HepG2 (cell line): Measurements from ENCODE around the gene PDSS2. TPM values are rescaled to one million over a fixed set of nuclear protein-coding genes. Genes with fewer than 3 reads are reported as not detected.

Experiments used
- ATAC-seq: fragments of 200-7000 bp; cut with Tn5 transposase; 3 replicates; pipeline ENCODE4 v1.9.1; 2020; ENCODE audit warnings: mild to moderate bottlenecking, moderate library complexity
- BruUV-seq: library from RNA; stranded (reverse); fragments of 400-500 nt; replicated peaks from 2 replicates; lab custom pipeline; 2021; lab: Mats Ljungman, UMichigan
- CTCF ChIA-PET: fragments of 300-600 bp; formaldehyde crosslinking; extraction: SDS; loops from one replicate; lab custom pipeline; 2021; ENCODE audit warnings: low total read pairs, inconsistent platforms, low intra/inter-chr PET ratio; lab: Yijun Ruan, JAX
- POLR2A ChIA-PET: fragments of 350-600 bp; sonication (Branson Sonifier 250); formaldehyde crosslinking; loops from one replicate; lab custom pipeline; 2020; ENCODE audit warnings: antibody characterized with exemption, inconsistent platforms; lab: Yijun Ruan, JAX
- DNase-seq: peaks from one replicate; pipeline ENCODE4 v3.0.0-alpha.2; 2015; ENCODE audit warnings: low spot score
- FAIRE-seq: peaks from 3 replicates; lab custom pipeline; 2011; peaks lifted over from hg19 to GRCh38; lab: Jason Lieb, UNC
- H2AFZ ChIP-seq: one replicate; pipeline ENCODE4 v1.6.1; 2011; ENCODE audit warnings: low read length, inconsistent platforms
- H3K27ac ChIP-seq: fragments of 300-600 bp; 3 replicates; pipeline ENCODE4 v1.8.0; 2011; ENCODE audit warnings: mixed run types, mild to moderate bottlenecking, mixed read lengths, low read length, inconsistent platforms; ENCODE audit not compliant: insufficient read depth; ENCODE audit errors: extremely low read length
- H3K27me3 ChIP-seq, 2 experiments: fragments of 200-600 bp in 1 of 2; 2 replicates in 1 of 2; 3 replicates in 1 of 2; pipeline versions ENCODE4 v1.6.0 to v1.8.0; 2011; ENCODE audit warnings: low read length in 2 of 2, mild to moderate bottlenecking in 2 of 2, moderate library complexity in 2 of 2, inconsistent platforms in 1 of 2; ENCODE audit not compliant: insufficient read depth in 2 of 2, control insufficient read depth in 1 of 2
- H3K36me3 ChIP-seq, 2 experiments: fragments of 200-600 bp in 1 of 2; replicated peaks in 1 of 2; 2 replicates in 1 of 2; 3 replicates in 1 of 2; pipeline versions ENCODE4 v1.5.1 to v1.8.0; 2011; ENCODE audit warnings: low read length in 2 of 2, inconsistent platforms in 1 of 2; ENCODE audit not compliant: insufficient read depth in 2 of 2, control insufficient read depth in 1 of 2
- H3K4me1 ChIP-seq: 2 replicates; pipeline ENCODE4 v1.5.1; 2012; ENCODE audit warnings: low read length, inconsistent platforms; ENCODE audit not compliant: insufficient read depth
- H3K4me2 ChIP-seq: 2 replicates; pipeline ENCODE4 v1.6.0; 2011; ENCODE audit warnings: low read depth, low read length, inconsistent platforms
- H3K4me3 ChIP-seq, 3 experiments: fragments of 200-600 bp in 1 of 3; sonication (generic), shearing (Covaris generic) in 1 of 3; replicated peaks in 1 of 3; 2 replicates each; pipeline ENCODE4 v1.5.1; 2011 to 2016; ENCODE audit warnings: low read length in 3 of 3, inconsistent platforms in 2 of 3, low read depth in 2 of 3, mild to moderate bottlenecking in 2 of 3, control low read depth in 1 of 3, mixed read lengths in 1 of 3; ENCODE audit not compliant: insufficient read depth in 1 of 3
- H3K79me2 ChIP-seq: one replicate; pipeline ENCODE4 v1.6.1; 2011; ENCODE audit warnings: low read length, inconsistent platforms; ENCODE audit not compliant: insufficient read depth
- H3K9ac ChIP-seq: 2 replicates; pipeline ENCODE4 v1.6.0; 2011; ENCODE audit warnings: mild to moderate bottlenecking, low read depth, low read length, inconsistent platforms; ENCODE audit not compliant: insufficient read depth
- H3K9me3 ChIP-seq: 2 replicates; pipeline ENCODE4 v1.5.1; 2012; ENCODE audit warnings: mild to moderate bottlenecking, low read length
- H4K20me1 ChIP-seq: 2 replicates; pipeline ENCODE4 v1.6.0; 2011; ENCODE audit warnings: inconsistent platforms, mild to moderate bottlenecking, low read length, moderate library complexity; ENCODE audit not compliant: insufficient read depth
- HMGA1 ChIP-seq: sonication (generic); formaldehyde crosslinking; conservative IDR thresholded peaks from 2 replicates; pipeline ENCODE4 v1.4.0; 2020; ENCODE audit warnings: missing genetic modification reagents
- JDP2 ChIP-seq: sonication (generic); formaldehyde crosslinking; IDR thresholded peaks from 2 replicates; pipeline ENCODE4 v1.8.1; 2022; ENCODE audit warnings: missing genetic modification reagents, borderline replicate concordance
- RARG ChIP-seq: sonication (generic); formaldehyde crosslinking; IDR thresholded peaks from 2 replicates; pipeline ENCODE4 v1.4.0; 2020; ENCODE audit warnings: low read depth, mild to moderate bottlenecking, missing genetic modification reagents
- TCF7L2 ChIP-seq: IDR thresholded peaks from 2 replicates; pipeline ENCODE4 v1.6.1; 2011; ENCODE audit warnings: mild to moderate bottlenecking, low read depth, low read length, moderate library complexity
- ZBTB38 ChIP-seq: sonication (generic); formaldehyde crosslinking; IDR thresholded peaks from 2 replicates; pipeline ENCODE4 v1.5.1; 2020; ENCODE audit warnings: mild to moderate bottlenecking, missing genetic modification reagents
- ZNF12 ChIP-seq: sonication (generic); formaldehyde crosslinking; IDR thresholded peaks from 2 replicates; pipeline ENCODE4 v1.5.0; 2020; ENCODE audit warnings: missing genetic modification reagents
- ZNF589 ChIP-seq: sonication (generic); formaldehyde crosslinking; conservative IDR thresholded peaks from 2 replicates; pipeline ENCODE4 v1.8.0; 2022; ENCODE audit warnings: mild to moderate bottlenecking, moderate library complexity, missing genetic modification reagents
- WGBS: methylation state at CpG from one replicate; pipeline ENCODE4 v1.1.6; 2017; ENCODE audit warnings: low lambda C conversion rate; 5-methylcytosine and 5-hydroxymethylcytosine counted together
- in situ Hi-C: cut with HindIII; loops from 2 replicates; pipeline ENCODE4 v1.10.0; 2017; ENCODE audit warnings: low pct_unique_long_range_greater_than_20kb; ENCODE audit not compliant: extremely low pct_ligation_motif_present
- intact Hi-C: fragments of 100-400 bp; cut with micrococcal nuclease; formaldehyde crosslinking; loops from one replicate; pipeline ENCODE4 v1.10.0; 2022; ENCODE audit not compliant: unreplicated experiment
- polyA plus RNA-seq, 8 experiments: library from polyadenylated mRNA; depleted of rRNA in 3 of 8; stranded (reverse) in 7 of 8; unstranded in 1 of 8; fragments of >200 nt; fragmentation: Illumina TruSeq in 4 of 8; extraction: Trizol in 4 of 8; gene quantifications; 2 replicates each; pipeline versions ENCODE4 v1.2.1 to v1.2.3, GENCODE V29; 2011 to 2016; ENCODE audit warnings: low read depth in 4 of 8, missing spikeins in 1 of 8, mixed read lengths in 1 of 8; ENCODE audit not compliant: insufficient read depth in 1 of 8
- total RNA-seq, 5 experiments: library from RNA; depleted of rRNA; stranded (reverse); fragments of >200 nt; fragmentation: Illumina TruSeq; extraction: Trizol; gene quantifications; 2 replicates each; pipeline ENCODE4 v1.2.3, GENCODE V29; 2016; ENCODE audit warnings: low read depth in 1 of 5
- TF ChIP-seq, protein P1 (sequence below): sonication (generic); formaldehyde crosslinking; IDR thresholded peaks from 2 replicates; pipeline ENCODE4 v1.8.1; 2023; ENCODE audit warnings: mild to moderate bottlenecking, missing genetic modification reagents
- TF ChIP-seq, protein P2 (sequence below): sonication (generic); formaldehyde crosslinking; IDR thresholded peaks from 2 replicates; pipeline ENCODE4 v1.4.0; 2020; ENCODE audit warnings: mild to moderate bottlenecking, missing genetic modification reagents
- TF ChIP-seq, protein P3 (sequence below): sonication (generic); formaldehyde crosslinking; IDR thresholded peaks from 2 replicates; pipeline ENCODE4 v1.5.0; 2020; ENCODE audit warnings: mild to moderate bottlenecking, missing genetic modification reagents
- TF ChIP-seq, protein P4 (sequence below): sonication (generic); formaldehyde crosslinking; IDR thresholded peaks from 2 replicates; pipeline ENCODE4 v1.4.0; 2020; ENCODE audit warnings: missing genetic modification reagents
- TF ChIP-seq, protein P5 (sequence below): sonication (generic); formaldehyde crosslinking; IDR thresholded peaks from 2 replicates; pipeline ENCODE4 v1.4.0; 2020; ENCODE audit warnings: missing genetic modification reagents
- TF ChIP-seq, protein P6 (sequence below): IDR thresholded peaks from 2 replicates; pipeline ENCODE4 v1.6.1; 2016; ENCODE audit warnings: mild to moderate bottlenecking

PDSS2 gene
- total and polyA plus RNA-seq, 2 of the 13 experiments (the other 11 are each of a cell fraction or from before 2014, with no cell fraction given), result 16.2 to 17.0 TPM

DNA sequence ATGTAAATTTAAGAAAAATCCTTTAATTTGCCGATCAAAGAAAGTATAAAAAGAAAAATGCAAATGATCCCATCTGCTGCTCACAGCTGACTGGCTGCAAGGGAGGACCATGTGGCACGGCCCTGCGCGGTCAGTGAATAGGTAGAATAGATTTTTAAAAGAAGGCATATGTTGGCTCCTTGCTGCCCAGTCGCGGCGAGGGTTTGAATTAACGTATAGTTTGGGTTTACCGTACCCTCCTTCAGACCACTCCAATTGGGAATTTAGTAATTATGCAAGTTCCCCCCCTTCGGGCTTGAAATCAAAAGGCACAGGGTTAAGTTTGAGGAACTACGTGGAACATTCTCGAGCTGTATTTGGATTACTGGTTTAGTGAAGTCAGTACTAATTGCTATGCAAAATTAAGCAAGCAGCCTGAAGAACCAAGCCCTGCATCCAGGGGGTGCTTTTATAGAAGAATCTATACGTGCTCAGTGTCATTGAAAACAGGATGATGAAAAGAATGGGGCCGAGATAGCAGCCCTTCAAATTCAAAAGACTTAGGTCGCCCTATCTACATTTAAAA, 343.0 kb downstream of the PDSS2 start (continued):
- TF ChIP-seq, protein P1, sequence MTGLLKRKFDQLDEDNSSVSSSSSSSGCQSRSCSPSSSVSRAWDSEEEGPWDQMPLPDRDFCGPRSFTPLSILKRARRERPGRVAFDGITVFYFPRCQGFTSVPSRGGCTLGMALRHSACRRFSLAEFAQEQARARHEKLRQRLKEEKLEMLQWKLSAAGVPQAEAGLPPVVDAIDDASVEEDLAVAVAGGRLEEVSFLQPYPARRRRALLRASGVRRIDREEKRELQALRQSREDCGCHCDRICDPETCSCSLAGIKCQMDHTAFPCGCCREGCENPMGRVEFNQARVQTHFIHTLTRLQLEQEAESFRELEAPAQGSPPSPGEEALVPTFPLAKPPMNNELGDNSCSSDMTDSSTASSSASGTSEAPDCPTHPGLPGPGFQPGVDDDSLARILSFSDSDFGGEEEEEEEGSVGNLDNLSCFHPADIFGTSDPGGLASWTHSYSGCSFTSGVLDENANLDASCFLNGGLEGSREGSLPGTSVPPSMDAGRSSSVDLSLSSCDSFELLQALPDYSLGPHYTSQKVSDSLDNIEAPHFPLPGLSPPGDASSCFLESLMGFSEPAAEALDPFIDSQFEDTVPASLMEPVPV (CRISPR knock-in tag), result peak; percentile 59; the same call in 1 of the 2 replicates
- TF ChIP-seq RARG (CRISPR knock-in tag), result no peak
- no peak for TF ChIP-seq JDP2 (CRISPR knock-in tag)
- TF ChIP-seq, protein P2, sequence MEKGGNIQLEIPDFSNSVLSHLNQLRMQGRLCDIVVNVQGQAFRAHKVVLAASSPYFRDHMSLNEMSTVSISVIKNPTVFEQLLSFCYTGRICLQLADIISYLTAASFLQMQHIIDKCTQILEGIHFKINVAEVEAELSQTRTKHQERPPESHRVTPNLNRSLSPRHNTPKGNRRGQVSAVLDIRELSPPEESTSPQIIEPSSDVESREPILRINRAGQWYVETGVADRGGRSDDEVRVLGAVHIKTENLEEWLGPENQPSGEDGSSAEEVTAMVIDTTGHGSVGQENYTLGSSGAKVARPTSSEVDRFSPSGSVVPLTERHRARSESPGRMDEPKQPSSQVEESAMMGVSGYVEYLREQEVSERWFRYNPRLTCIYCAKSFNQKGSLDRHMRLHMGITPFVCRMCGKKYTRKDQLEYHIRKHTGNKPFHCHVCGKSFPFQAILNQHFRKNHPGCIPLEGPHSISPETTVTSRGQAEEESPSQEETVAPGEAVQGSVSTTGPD (CRISPR knock-in tag), result 0 out of 2 replicates have a peak, but pooled peaks have one; percentile 20

DNA sequence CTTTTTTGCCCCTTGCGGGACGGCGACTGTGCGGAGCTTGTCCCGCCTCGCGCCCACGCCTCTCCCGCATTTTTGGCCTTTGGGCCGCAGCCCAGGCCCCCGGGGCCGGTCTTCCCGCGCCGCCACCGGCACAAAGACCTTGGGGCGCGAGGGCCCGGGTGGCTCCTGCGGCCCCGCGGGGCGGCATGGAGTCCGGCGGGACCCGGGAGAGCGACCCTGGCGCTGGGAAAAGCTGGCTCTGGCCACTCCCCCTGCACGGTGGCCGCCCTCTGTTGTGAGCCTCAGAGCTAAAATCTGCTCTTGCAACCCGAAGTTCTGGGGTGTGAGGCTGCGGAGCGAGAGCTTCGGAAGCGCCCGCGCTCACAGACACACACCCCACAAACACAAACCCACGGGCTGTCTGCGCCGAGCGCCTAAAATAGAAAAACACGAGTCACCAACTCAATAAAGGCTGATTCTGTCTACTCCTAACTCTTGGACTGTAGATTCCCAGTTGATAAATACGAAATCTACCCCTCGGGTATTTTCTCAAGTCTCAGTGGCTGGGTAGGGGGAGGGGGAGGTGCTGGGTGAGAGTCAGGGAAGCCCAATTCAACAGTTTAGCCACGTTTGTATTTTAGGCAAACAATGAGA, 343.6 kb downstream of the PDSS2 start:
- ChIA-PET CTCF (no interaction called here), POLR2A (interaction anchor here (0.9 to 1.8 kb wide), 13 partner anchors 10 to 842 kb away, joined by 3 to 10 read pairs (median 3); partner anchors contain the start of genes PDSS2 and SEC63)
- intact Hi-C loops, result loop anchor here (1.0 to 2.0 kb wide), 2 partner anchors 14 to 87 kb away; partner anchors contain the start of gene MTRES1
- ATAC-seq, result peak; percentile 87
- in situ Hi-C loops, result no loop called here
- WGBS, result 0% methylated on average over 24 of the region's 45 CpGs
- FAIRE-seq, result no peak
- Histone ChIP-seq H3K27me3 (no peaks in the 10 kb centered on the region; a peak in 1 of 5 replicates), H3K4me1 (peaks cover 33% of the 10 kb centered on the region), H3K4me2 (peak overlapping the region; percentile 86), H3K9ac (peak overlapping the region; percentile 89), H4K20me1 (no peaks in the 10 kb centered on the region), H2AFZ (peak overlapping the region; percentile 95), H3K9me3 (no peaks in the 10 kb centered on the region), H3K27ac (peak overlapping the region; percentile 98), H3K79me2 (peaks cover 8% of the 10 kb centered on the region), H3K36me3 (no peaks in the 10 kb centered on the region), H3K4me3 (peak overlapping the region; percentile 79 to 94 (median 80))
- BruUV-seq, result no TSS peak
- DNase-seq, result peak; percentile 68
- TF ChIP-seq, protein P3, sequence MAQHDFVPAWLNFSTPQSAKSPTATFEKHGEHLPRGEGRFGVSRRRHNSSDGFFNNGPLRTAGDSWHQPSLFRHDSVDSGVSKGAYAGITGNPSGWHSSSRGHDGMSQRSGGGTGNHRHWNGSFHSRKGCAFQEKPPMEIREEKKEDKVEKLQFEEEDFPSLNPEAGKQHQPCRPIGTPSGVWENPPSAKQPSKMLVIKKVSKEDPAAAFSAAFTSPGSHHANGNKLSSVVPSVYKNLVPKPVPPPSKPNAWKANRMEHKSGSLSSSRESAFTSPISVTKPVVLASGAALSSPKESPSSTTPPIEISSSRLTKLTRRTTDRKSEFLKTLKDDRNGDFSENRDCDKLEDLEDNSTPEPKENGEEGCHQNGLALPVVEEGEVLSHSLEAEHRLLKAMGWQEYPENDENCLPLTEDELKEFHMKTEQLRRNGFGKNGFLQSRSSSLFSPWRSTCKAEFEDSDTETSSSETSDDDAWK (CRISPR knock-in tag), result no peak
- TF ChIP-seq TCF7L2, result no peak
- no peak for TF ChIP-seq ZNF589 (CRISPR knock-in tag)
- TF ChIP-seq, protein P4, sequence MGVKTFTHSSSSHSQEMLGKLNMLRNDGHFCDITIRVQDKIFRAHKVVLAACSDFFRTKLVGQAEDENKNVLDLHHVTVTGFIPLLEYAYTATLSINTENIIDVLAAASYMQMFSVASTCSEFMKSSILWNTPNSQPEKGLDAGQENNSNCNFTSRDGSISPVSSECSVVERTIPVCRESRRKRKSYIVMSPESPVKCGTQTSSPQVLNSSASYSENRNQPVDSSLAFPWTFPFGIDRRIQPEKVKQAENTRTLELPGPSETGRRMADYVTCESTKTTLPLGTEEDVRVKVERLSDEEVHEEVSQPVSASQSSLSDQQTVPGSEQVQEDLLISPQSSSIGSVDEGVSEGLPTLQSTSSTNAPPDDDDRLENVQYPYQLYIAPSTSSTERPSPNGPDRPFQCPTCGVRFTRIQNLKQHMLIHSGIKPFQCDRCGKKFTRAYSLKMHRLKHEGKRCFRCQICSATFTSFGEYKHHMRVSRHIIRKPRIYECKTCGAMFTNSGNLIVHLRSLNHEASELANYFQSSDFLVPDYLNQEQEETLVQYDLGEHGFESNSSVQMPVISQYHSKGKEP, result no peak
- TF ChIP-seq ZBTB38, result no peak; the same call in 1 of the 2 replicates
- TF ChIP-seq, protein P5, sequence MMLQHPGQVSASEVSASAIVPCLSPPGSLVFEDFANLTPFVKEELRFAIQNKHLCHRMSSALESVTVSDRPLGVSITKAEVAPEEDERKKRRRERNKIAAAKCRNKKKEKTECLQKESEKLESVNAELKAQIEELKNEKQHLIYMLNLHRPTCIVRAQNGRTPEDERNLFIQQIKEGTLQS (CRISPR knock-in tag), result no peak
- TF ChIP-seq ZNF12, result no peak; the same call in 1 of the 2 replicates
- TF ChIP-seq, protein P6, sequence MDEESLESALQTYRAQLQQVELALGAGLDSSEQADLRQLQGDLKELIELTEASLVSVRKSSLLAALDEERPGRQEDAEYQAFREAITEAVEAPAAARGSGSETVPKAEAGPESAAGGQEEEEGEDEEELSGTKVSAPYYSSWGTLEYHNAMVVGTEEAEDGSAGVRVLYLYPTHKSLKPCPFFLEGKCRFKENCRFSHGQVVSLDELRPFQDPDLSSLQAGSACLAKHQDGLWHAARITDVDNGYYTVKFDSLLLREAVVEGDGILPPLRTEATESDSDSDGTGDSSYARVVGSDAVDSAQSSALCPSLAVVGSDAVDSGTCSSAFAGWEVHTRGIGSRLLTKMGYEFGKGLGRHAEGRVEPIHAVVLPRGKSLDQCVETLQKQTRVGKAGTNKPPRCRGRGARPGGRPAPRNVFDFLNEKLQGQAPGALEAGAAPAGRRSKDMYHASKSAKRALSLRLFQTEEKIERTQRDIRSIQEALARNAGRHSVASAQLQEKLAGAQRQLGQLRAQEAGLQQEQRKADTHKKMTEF (CRISPR knock-in tag), result peak; percentile 56; the same call in 1 of the 2 replicates
- TF ChIP-seq HMGA1 (CRISPR knock-in tag), result no peak
